ELF-1 (cell line): ENCODE results near the gene CST7.
A peak's percentile ranks its signal among the peaks of the same experiment; 100 is the strongest.
"Not testable (repeated sequence)": the region's sequence is repeated elsewhere in the genome, so short reads cannot be mapped to it uniquely, and the experiment has no call there.

ENCODE experiments used
- DNase-seq: peaks from one replicate; pipeline ENCODE4 v3.0.0-alpha.2; 2016; ENCODE audit warnings: low read depth, low spot score

The CST7 gene

GRCh38 chr20:24986436-24987015, 37.5 kb downstream of the CST7 start:
- DNase-seq = no peak

- no peak for DNase-seq
Measured at GRCh38 chr20:24987244-24987643, 38.2 kb downstream of the CST7 start.

GRCh38 chr20:24987873-24988835, 39.1 kb downstream of the CST7 start:
- DNase-seq = no peak

- no peak for DNase-seq
Measured at GRCh38 chr20:24989162-24989561, 40.1 kb downstream of the CST7 start.

- DNase-seq = peak; percentile 76
Measured at GRCh38 chr20:24990810-24991252, 41.8 kb downstream of the CST7 start.

- no peak for DNase-seq
Measured at GRCh38 chr20:24991897-24992486, 42.9 kb downstream of the CST7 start.

- peak; percentile 95 for DNase-seq
Measured at GRCh38 chr20:24992487-24993205, 43.6 kb downstream of the CST7 start, which contains the start of gene APMAP. TSS of gene APMAP (minus strand) at chr20:24992751. CDS start at chr20:24992688, 63 bp downstream.

- no peak for DNase-seq
Measured at GRCh38 chr20:24993337-24994185, 44.5 kb downstream of the CST7 start.

- no peak for DNase-seq
Measured at GRCh38 chr20:24994186-24994465, 45.1 kb downstream of the CST7 start.

GRCh38 chr20:24994470-24995368, 45.6 kb downstream of the CST7 start:
- DNase-seq = peak; percentile 87

GRCh38 chr20:24995741-24996448, 46.8 kb downstream of the CST7 start:
- no peak for DNase-seq

- DNase-seq = no peak
Measured at GRCh38 chr20:24996449-24997377, 47.6 kb downstream of the CST7 start.

- DNase-seq = no peak
Measured at GRCh38 chr20:24998121-24998520, 49.1 kb downstream of the CST7 start.

GRCh38 chr20:24998631-24999445, 49.8 kb downstream of the CST7 start:
- no peak for DNase-seq

- DNase-seq = no peak
Measured at GRCh38 chr20:24999568-24999967, 50.5 kb downstream of the CST7 start.

GRCh38 chr20:25000268-25000801, 51.3 kb downstream of the CST7 start:
- DNase-seq = no peak

GRCh38 chr20:25001323-25001722, 52.3 kb downstream of the CST7 start:
- DNase-seq = not testable (repeated sequence)
